Measurements from ENCODE around the gene VMP1.
"Not testable (repeated sequence)": the region's sequence is repeated elsewhere in the genome, so short reads cannot be mapped to it uniquely, and the experiment has no call there.

The VMP1 gene

DNA sequence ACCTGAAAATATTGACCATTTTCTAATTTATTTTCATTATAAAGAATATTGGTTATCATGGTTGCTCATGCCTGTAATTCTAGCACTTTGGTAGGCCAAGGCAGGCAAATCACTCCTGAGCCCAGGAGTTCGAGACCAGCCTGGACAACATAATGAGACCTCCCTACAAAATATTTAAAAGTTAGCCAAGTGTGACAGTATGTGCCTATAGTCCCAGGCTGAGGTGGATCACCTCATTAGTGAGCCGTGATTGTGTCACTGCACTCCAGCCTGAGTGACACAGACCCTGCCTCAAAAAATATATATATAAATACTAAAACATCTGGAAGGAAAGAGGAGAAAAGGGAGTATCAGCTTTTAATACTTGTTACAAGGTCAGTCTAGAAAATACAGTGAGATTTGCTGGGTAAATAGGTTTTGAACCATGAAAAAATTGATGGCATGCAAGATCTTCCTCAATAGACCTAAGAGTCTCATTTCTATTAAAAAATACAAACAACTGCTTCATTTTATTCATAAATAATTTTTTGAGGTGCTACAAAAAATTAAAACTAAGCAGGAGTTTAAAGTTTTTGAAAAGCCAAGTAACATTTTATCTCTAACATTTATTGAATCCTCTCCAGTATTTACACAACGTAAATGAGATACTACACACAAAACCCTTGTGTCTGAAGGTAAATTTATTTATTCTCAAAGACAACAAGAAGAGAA, 137.6 kb downstream of the VMP1 start:
- no peak for DNase-seq

DNA sequence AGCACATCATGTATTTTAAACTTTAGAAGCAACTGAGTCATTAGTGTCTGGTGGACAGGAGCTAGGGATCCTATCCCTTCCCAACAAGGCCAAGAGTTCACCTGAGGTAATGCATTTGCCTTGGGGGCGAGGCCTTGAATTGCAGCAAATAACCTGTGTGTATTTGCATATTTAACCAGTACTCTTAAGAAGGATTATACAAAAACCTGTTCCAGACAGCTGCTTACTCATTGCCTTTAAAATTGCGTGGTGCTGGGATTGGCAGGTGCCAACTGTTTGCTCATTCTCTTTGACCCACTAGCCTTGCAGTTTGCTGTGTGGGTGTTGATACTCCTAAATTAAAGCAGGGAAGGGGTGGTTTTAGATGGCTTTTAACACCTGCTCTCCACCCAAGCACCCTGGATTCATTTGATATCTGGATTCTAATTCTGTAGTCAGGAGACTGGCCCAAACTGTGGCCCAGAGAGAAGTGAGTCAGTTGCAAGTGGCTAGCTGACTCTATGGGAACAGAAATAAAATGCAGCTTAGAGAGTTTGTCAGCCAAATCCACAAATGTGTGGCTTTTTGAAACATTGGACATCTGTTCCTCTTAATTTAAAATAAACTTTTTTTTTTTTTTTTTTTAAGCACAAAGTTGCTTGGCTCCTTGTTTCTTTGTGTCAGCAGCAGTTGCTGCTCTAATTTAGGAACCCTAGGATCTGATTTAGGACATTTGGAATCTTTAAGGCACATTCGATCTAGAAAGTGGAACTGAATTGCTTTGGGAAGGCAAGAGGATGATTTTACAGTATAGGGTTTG, 138.3 kb downstream of the VMP1 start:
- DNase-seq: no peak

DNA sequence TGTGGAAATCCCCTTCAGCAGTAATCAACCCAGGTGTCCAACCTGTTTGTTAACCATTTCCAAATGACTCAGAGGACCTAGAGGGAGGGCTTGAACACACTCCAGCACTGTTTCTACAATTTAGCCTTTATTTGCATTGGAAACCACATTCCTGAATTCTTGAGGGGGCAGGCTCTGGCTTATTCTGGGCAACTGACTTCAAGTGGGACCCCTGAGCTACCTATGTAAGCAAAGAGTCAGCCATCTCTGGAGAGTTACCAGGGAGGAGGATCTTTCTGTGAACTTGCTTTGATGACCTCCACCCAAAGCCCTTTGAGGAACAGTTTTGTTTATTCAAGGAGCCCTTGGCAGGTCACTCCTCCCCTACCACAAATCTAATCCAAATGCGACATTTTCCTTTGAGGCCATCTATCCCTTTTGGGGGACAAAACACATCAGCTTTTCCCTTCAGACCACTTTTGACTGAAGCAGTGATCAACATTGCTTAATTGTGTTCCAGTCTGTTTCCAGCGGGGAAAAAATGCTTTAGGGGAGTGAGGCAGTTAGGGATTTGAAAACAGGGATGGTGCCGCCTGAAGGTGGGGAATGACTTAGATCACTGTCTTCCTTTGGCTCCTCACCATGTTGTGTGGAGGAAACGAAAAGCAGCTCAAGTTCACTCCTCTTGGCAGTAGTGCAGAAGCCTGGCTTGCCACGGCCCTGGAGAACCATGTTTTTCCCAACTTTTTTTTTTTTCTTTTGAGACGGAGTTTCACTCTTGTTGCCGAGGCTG, 139.1 kb downstream of the VMP1 start:
- no peak for DNase-seq

DNA sequence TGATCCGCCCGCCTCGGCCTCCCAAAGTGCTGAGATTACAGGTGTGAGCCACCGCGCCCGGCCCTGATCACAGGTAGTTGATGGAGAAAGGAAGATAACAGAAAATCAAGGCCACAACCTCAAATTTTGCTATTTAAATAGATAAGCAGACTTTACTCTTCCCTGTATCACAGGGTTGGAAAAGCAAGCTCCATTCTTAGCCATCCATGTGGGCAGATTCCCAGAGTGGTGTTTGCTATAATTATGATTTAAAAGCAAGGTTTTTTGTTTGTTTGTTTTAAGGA, 140.9 kb downstream of the VMP1 start:
- no peak for DNase-seq

DNA sequence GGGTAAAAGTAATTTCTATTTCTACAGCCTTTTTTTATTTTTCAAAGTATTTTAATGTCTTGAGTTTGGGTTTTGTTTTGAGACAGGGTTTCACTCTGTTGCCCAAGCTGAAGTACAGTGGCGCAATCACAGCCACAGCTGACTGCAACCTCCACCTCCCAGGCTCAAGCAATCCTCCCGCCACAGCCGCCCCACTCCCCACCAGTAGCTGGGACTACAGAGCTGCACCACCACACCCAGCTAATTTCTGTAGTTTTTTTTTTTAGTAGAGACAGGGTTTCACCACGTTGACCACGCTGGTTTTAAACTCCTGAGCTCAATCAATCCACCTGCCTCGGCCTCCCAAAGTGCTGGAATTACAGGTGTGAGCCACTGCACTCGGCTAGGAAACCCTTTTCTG, 141.3 kb downstream of the VMP1 start:
- no peak for DNase-seq

DNA sequence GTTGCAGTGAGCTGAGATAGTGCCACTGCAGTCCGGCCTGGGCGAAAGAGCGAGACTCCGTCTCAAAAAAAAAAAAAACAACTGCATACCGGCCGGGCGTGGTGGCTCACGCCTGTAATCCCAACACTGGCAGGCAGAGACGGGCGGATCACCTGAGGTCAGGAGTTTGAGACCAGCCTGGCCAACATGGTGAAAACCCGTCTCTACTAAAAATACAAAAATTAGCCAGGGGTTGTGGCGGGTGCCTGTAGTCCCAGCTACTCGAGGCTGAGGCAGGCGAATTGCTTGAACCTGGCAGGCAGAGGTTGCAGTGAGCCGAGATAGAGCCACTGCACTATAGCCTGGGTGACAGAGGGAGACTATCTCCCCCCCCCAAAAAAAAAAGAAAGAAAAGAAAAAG, 142.9 kb downstream of the VMP1 start:
- DNase-seq: not testable (repeated sequence)

DNA sequence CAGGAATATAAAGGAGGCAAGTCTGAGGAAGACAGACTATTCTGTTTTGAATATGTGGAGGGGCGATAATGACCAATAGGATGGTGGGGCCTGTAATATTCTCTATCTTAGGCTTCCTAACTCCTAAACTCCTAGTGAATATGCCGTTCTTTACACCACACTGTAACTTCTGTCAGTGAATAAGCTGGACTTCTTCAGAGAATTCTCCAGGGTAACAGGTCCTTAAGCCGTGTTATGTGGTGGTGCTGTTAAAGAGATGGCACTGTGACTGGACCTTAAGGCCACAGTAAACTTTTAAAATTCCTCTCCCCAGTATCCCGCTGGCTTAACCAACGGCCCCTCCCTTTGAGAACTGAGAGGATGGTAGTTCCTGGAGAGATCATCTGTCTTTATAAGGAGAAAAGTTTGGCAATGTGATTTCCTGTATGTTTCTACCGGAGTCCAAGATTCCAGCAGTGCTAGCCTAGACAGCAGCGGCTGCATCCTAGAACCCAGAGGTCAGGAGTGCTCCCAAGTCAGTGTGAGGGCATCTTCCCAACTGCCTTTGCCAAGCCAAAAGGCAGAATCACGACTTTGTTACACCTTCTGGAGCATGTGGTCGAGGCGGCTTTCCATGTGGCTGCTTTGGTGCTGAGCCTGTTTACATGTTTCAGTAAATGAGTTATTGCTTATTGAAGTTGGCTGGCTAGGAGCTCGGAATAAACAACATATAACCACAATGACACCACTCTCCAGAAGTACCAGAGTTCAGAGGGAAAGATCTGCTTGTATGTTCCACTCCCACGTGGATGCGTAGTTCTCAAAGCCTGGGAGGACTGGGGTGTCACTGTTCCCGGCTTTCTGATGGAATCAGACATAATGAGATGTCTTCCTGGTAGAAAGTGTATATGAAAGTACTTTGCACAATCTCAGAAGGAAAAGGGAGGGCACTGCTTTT, 144.3 kb downstream of the VMP1 start:
- DNase-seq: no peak

DNA sequence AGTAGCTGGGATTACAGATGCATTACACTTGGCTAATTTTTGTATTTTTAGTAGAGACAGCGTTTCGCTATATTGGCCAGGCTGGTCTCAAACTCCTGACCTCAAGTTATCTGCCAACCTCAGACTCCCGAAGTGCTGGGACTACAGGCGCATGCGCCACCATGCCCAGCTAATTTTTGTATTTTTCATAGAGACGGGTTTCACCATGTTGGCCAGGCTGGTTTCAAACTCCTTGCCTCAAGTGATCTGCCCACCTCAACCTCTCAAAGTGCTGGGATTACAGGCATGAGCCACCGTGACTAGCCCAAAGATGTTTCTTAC, 145.4 kb downstream of the VMP1 start:
- DNase-seq: not testable (repeated sequence)

DNA sequence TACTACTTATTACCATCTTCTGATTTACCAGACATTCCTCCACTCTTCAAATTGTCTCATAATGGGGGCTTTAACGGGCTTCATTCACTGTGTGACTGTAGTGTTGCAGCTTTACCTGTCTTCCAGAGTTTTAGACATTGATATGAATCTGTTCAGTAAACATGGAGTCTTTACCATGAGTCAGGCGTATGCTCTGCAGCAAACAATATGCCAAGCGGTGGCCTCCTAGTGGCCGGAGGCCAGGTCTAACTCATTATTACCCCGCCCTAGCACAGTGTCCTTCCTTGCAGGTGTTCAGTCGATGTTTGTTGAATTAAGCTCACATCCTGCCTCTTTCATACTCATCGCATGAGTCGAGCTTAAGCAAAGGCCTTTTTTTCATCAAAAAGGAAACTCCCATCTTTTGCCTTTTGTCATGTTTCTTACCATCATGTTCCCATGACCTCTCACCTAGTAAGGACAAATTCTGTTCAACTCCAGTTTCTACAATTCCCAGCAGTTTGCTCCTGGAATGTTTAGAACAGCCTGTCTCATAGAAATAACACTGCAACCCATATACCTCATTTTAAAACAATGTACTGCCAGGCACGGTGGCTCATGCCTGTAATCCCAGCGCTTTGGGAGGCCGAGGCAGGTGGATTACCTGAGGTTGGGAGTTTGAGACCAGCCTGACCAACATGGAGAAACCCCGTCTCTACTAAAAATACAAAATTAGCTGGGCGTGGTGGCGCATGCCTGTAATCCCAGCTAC, 145.9 kb downstream of the VMP1 start:
- DNase-seq: no peak

DNA sequence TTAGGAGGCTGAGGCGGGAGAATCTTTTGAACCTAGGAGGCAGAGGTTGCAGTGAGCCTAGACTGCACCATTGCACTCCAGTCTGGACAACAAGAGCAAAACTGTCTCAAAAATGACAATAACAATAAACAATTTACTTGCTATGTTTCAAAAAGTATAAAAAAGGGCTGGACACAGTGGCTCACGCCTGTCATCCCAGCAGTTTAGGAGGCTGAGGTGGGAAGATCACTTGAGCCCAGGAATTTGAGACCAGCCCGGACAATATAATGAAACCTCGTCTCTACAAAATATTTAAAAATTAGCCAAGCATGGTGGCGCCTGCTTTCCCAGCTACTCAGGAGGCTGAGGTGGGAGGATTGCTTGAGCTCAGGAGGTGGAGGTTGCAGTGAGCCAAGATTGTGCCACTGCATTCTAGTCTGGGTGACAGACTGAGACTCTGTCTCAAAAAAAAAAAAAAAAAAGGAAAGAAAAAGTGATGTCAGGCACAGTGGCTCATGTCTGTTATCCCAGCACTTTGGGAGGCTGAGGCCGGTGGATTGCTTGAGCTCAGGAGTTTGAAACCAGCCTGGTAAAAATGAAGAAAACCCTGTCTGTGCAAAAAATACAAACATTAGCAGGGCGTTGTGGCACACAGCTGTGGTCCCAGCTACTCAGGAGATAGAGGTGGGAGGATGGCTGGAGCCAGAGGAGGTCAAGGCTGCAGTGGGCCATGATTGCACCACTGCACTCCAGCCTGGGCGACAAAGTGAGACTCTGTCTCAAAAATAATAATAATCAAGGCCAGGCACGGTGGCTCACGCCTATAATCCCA, 146.7 kb downstream of the VMP1 start:
- not testable (repeated sequence) for DNase-seq

DNA sequence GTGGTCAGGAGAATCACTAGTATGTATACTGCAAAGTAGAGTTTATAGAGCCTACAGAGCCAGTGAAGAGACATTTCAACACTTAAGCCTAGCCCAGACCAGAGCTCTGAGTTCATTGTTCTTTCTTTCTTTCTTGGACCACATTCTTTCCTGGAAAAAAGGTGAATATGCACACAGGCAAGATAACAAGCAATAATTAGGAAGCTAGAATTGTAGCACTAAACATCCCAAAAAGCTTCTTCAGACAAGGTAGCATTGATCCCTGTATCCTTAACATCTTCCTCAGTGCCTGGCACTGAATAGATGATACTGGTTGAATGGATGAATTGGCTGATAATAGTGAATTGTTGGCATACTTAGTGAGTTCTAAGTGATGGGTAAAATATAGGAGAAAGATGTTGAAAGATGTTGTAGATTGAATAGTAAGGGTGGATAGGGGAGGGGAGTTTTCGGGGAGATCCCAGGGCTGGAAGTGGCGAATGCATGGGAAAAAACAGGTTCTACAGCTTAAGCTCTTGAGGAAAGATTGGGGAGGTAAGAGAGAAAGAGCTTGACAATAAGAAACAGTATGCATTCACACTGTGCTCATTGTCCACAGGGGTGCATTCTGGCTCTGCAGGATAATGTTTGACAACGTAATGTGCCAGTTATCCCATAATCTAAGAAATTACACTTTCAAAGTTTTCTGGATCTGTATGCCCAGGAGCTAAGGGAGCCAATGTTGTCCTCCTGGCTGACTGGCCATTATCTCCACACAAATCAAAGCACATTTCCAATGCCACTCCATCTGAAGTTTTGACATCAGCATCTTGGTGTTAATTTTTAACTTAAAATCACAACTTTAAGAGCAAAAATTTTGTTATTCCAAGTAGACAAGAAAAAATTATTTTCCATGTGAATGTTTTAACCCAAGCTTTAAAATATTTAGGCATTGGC, 149.7 kb downstream of the VMP1 start:
- DNase-seq: no peak

DNA sequence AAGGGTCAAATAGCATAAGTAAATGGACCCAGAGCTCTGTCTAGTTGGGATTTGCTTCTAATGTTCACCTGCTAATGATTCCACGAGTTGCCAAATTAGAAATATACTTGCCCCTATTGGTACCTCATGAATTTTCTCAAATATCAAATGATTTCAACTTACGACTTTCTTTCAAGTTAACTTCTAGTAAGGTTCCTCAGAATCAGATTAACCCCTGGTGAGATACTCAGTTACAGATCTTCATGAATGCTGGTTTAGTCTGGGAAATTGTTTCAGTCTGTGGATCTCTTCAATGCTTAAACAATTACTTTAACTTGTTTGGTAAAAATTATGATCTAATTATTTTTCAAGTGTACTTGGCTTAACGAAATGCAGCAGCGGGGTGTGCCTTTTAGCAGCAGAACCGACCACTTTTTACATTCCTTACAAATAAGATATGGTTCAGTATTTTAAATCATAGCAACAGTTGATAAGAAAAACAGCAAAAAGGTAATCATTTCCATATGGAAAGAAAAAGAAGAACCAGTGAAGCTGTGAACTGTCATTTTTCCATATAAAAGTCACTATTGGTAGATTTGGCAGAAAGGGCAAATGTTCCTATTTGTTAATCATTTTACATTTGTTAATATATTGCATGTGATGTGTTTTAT, 150.8 kb downstream of the VMP1 start:
- no peak for DNase-seq

DNA sequence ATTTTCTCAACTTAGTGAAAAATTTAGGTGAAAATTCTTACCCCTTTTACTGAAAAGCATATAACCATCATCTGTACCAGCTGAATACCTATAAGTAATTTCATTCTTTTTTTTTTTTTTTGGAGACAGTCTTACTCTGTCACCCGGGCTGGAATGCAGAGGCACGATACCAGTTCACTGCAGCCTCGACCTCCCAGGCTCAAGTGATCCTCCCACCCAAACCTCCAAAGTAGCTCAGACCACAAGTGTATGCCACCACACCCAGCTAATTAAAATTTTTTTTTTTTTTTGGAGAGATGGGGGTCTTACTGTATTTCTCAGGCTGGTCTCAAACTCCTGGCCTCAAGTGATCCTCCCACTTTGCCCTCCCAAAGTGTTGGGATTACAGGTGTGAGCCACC, 151.5 kb downstream of the VMP1 start:
- no peak for DNase-seq

DNA sequence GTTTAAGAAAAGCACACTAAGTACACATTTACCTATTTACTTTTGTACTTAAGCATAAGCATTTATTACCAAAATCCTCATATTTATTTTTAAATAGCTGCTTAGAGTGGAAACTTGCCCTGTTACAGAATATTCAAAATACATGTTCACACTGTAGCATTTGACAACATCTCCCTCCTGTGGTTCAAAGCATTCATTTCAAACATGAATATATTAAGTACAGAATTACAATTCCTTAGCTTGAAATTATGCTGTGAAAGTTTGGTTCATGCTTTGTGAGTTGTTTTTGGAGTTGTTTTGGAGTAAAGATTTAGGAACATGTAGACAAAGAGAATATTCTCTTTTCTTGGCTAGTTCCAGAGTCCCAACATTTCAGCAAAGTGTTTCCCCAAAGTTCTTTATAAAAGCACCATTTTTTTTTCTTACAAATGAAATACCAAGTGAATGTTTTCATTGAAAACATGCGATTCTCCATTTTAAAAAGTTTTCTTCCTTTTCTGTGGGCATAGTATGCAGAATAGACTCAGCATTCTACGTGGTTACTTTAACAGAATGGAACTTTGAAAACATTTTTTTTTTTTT, 152.1 kb downstream of the VMP1 start:
- no peak for DNase-seq

DNA sequence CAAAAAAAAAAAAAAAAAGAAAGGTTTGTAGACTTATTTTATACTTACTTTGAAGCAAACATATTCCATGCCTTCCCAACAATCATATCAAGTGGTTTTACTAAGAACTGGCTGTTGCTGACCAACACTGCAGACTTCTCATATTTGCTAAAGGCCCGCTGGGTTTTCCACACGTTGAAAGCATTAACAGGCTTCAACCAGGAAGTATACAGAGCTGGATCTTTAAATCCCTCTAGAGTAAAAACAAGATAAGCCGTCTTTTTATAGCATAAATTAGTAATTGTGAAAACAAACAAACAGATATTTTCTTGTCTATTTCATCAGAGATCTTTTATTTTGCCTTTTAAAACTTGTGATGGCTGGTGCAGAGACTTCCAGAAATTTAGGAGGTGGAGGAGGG, 156.2 kb downstream of the VMP1 start:
- no peak for DNase-seq

DNA sequence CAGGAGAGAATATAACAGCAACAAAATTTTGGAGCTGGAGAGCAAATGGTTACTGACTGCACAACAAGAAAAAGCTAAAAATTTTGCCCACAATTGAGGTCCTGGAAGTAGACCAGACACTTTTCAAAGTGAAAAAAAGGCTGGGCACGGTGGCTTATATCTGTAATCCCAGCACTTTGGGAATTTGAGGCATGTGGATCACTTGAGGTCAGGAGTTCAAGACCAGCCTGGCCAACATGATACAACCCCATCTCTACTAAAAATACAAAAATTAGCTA, 162.4 kb downstream of the VMP1 start:
- DNase-seq: no peak

DNA sequence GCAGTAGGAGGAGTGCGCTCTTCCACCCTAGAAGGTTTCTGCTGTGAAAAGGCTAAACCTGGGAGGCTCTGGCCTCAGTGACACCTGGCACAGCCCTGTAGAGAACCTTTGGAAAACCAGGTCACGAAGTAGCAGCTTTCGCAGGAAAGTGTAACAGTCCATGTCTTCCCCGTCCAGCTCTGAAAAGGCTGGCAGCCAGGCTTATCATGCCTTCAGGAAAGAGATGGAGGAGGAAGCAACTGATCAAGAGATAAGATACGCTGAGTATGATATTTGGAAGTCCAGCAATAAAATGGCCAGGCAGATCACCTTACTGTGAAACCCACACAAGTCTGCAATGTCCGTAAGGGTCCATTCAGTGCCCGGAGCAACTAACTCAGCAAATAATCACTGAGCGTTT, 163.0 kb downstream of the VMP1 start:
- DNase-seq: no peak

DNA sequence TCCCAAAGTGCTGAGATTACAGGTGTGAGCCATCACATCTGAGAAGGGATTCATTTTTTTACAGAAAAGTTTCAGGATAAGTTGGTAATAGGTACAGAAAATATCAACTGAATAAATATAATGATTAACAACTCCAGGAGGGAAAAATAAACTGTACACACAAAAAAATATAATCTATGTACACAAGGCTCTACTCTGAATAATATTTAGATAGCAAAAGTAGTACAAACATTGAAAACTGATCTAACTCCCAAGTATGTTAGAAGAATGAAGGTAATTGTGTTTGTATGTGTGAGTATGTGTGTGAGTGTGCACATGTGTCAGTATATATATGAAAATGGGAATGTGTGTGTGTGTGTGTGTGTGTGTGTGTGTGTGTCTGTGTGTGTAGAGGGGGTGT, 164.9 kb downstream of the VMP1 start:
- no peak for DNase-seq

DNA sequence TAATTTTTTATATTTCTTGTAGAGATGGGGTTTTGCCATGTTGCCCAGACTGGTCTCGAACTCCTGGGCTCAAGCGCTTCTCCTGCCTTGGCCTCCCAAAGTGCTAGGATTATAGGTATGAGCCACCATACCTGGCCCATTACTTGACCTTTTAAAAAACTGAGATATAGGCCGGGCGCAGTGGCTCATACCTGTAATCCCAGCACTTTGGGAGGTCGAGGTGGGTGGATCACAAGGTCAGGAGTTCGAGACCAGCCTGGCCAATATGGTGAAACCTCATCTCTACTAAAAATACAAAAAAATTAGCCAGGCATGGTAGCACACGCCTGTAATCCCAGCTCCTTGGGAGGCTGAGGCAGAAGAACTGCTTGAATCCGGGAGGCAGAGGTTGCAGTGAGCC, 166.0 kb downstream of the VMP1 start:
- DNase-seq: not testable (repeated sequence)

DNA sequence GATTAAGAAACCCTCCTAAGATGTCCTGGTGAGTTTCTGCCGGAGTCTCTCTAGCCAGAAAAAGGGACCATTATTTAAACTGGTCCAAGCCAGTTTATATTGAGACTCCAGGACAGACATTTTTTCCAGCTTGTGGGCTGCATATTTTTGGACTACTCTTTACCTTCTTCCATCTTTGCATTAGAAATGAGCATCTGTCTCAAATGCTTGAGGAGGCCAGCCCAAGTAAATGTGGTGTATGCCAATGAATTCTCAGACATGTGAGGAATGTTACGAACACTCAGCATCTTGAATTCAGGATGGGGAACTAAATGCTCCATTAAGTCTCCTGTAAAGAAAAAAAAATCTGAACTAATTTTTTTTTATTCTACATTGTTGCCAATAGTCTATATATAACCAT, 166.9 kb downstream of the VMP1 start:
- DNase-seq: no peak

All from NCI-H187 (cell line).